ENCODE results near the gene GAB2. TPM values are rescaled to one million over a fixed set of nuclear protein-coding genes. Genes with fewer than 3 reads are reported as not detected.
"Not testable (repeated sequence)": the region's sequence is repeated elsewhere in the genome, so short reads cannot be mapped to it uniquely, and the experiment has no call there.

GAB2 gene
- polyA plus RNA-seq, 3 donors from 2014 or later = 1.0 TPM; not detected in 1

DNA sequence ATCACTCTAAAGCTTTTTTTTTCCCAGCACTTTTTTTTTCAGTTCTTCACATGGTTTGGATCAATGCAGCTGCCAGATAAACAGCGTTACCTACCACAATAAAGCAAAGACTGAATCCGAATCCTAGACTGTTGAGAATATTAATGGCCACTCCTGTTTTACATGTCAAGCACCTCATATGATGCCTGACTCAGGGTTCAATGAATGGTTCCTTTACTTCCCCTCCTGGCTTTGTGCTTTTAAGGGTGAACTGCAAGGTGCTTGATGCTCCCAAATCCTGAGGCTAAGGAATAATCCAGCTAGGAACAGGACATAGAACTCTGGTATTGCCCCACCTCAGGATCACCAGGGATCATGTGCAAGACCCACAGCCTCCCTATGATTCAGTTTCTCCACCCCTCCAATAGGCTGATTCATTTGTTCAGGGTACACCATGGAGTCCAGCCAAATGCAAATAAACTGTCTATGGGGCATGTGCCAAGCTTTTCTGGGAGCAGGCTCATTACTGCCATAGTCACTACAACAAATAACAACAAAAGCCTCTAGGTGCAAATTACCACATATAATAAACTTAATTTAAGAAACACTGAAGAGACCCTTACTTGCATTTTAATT lies 104.3 kb downstream of the GAB2 start:
- no peak overlapping the region for H3K27ac Mint-ChIP-seq
- H3K36me3 Mint-ChIP-seq = no peaks in the 10 kb centered on the region
- H3K27me3 Mint-ChIP-seq (ENCODE audit: low read depth in 3 of 3) = peaks cover 1 to 2% (median 2%) of the 10 kb centered on the region in 3 donors
- no peaks in the 10 kb centered on the region for H3K9me3 Mint-ChIP-seq
- no peak overlapping the region for H3K4me3 Mint-ChIP-seq
- H3K4me1 Mint-ChIP-seq = no peaks in the 10 kb centered on the region
- DNase-seq = no peak

DNA sequence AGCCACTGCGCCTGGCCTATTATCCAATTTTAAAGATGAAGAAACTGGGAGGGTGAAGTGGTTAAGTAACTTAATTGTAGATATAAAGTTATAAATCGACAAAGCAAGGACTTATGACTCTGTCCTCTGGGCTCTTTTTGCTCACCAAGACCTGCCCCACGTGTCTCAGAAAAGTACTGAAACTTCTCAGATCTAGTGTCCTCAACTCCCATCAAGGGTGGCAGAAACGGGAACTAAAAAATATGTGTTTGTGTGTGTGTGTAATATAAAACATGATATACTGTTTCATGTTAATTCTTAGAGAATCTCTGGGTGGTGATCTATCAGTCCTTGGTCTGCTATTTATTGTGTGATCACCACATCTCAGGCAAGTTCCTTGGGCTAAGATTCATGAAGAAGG lies 104.9 kb downstream of the GAB2 start:
- no peaks in the 10 kb centered on the region for H3K9me3 Mint-ChIP-seq
- DNase-seq = no peak
- no peak overlapping the region for H3K27ac Mint-ChIP-seq
- no peak overlapping the region for H3K4me3 Mint-ChIP-seq
- peaks cover 1 to 2% (median 2%) of the 10 kb centered on the region in 3 donors for H3K27me3 Mint-ChIP-seq (ENCODE audit: low read depth in 3 of 3)
- H3K36me3 Mint-ChIP-seq = no peaks in the 10 kb centered on the region
- H3K4me1 Mint-ChIP-seq = no peaks in the 10 kb centered on the region

DNA sequence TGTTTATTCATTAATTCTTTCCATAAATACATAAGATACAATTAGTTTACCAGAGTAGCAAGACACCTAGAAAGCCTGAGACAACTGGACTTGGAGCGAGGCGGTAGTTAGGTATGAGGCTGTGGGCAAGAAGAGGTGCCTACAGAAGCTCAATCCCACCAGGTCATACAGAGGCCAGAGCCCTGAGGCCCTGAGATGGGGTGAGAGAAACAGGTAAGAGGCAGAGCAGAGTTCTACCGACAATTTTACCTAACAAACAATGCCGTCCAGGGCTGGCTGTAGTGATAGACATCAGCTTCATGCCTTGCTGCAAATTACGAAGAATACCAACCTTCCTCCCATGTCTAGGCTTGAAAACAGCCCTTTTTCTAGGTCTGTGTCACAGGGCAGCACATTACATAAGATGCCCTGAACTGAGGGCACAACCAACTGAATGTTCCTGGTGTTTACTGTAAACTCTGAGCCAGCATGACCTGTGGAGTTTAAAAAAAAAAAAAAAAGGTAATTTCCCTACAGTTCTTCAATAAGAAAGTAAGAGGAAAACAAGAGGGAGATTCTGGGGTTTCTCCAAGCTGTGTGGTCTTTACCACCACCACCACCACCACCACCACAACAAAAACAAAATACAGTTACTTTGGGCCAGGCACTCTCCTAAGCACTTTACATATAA lies 105.8 kb downstream of the GAB2 start:
- Mint-ChIP-seq H3K27ac (peak overlapping the region in 1 of 6 donors; percentile 28), H3K4me3 (no peak overlapping the region), H3K4me1 (no peaks in the 10 kb centered on the region), H3K36me3 (no peaks in the 10 kb centered on the region), H3K27me3 (ENCODE audit: low read depth in 3 of 3) (peaks cover 0 to 2% (median 1%) of the 10 kb centered on the region in 3 donors), H3K9me3 (no peaks in the 10 kb centered on the region)
- DNase-seq = no peak

DNA sequence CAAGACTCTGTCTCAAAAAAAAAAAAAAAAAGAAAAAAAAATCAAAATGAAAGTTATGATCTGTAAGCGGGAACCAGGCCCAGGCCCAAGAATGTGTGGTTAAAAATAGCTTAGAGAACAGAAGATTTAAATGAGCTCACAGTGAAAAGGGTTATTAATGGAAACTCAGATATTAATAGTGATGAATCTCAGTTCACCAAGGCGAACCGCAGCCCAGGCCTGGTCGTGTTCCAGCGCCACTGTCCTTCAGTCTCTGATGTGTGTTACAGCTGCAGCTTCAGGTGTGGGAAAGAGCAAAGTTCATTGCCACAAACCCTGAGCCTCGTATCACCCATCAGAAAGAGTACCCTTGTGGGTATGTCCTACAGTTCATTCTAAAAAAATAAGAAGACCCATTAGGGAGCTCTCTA lies 107.1 kb downstream of the GAB2 start:
- Mint-ChIP-seq H3K4me1 (no peaks in the 10 kb centered on the region), H3K9me3 (no peaks in the 10 kb centered on the region), H3K27me3 (ENCODE audit: low read depth in 3 of 3) (peaks cover 1 to 2% (median 2%) of the 10 kb centered on the region in 3 donors), H3K27ac (no peak overlapping the region), H3K36me3 (no peaks in the 10 kb centered on the region), H3K4me3 (no peak overlapping the region)
- DNase-seq = no peak

DNA sequence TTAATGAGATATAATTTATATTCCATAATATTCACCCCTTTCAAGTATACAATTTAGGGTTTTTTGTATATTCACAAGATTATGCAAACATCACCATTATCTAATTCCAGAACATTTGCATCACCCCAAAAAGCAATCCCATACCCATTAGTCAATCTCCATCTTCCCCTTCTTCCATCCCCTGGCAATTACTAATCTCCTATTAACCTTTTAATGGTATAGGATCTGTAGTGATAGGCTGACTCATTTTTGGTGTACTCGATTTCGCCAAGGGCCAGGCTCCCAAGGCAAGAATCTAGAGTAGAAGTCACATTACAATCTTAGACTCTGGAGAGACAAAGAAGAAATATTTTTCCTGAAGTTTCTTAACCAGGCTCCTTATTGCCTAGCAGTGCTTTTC lies 113.4 kb downstream of the GAB2 start:
- no peaks in the 10 kb centered on the region for H3K9me3 Mint-ChIP-seq
- no peaks in the 10 kb centered on the region for H3K4me1 Mint-ChIP-seq
- H3K4me3 Mint-ChIP-seq = no peak overlapping the region
- no peaks in the 10 kb centered on the region for H3K36me3 Mint-ChIP-seq
- peaks cover 0 to 2% (median 1%) of the 10 kb centered on the region in 3 donors for H3K27me3 Mint-ChIP-seq (ENCODE audit: low read depth in 3 of 3)
- DNase-seq = no peak
- no peak overlapping the region for H3K27ac Mint-ChIP-seq

DNA sequence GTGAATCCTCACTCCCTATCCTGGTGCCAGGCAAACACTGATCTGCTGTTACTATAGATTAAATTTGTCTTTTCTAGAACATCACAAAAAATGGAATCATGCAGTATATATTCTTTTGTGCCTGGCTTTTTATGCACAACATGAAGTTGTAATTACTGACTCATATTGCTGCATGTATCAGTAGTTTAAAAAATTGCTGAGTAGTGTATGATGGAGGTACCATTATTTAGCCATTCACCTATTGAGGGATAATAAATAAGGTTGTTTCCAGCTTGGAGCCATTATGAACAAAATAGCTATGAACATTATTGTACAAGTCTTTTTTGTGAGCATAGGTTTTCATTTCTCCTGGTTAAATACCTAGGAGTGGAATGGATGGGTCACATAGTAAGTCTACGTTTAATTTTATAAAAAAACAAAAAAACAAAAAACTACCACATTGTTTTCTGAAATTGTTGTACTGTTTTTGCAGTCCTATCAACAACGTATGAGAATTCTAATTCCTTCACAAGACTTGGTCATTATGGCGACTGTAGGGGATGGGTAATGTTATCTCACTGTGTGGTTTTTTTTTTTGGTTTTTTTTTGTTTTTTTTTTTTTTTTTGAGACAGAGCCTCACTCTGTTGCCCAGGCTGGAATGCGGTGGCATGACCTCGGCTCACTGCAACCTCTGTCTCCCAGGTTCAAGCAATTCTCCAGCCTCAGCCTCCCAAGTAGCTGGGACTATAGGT lies 117.3 kb downstream of the GAB2 start:
- no peaks in the 10 kb centered on the region for H3K4me1 Mint-ChIP-seq
- no peak for DNase-seq
- H3K36me3 Mint-ChIP-seq = no peaks in the 10 kb centered on the region
- no peak overlapping the region for H3K27ac Mint-ChIP-seq
- H3K27me3 Mint-ChIP-seq (ENCODE audit: low read depth in 3 of 3) = no peaks in the 10 kb centered on the region
- H3K4me3 Mint-ChIP-seq = no peak overlapping the region
- no peaks in the 10 kb centered on the region for H3K9me3 Mint-ChIP-seq

DNA sequence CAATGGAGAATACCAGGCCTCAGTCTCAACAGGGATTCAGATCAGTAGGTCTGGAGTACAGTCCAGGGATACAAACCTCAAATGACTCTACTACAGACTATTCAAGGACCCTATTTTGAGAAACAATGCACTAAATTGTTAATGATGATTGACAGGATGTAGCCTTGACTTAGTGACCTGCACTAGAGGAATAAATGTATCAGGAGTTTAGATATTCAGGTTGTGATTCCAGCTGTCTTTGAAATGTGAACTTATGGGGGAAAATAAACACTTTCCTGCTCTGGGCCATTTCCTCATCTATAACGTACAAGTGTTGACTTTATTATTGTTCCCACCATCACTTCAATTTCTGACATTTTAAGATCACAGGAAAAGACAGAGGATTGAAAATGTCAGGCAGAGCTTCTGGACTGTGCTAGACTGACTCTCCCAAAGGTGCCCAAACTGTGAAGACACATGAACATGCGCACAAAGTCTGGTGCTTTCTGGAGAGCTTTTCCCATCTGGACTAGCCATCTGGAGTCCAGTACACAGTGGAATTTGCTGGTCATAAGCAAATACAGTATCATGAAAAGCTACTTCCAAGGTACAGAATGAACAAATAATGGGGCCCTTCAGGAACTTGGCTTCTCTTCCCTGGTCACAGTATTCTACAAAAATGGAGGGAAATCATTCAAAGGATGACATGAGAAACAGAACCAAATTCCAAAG lies 118.5 kb downstream of the GAB2 start:
- DNase-seq = no peak
- no peak overlapping the region for H3K4me3 Mint-ChIP-seq
- H3K27ac Mint-ChIP-seq = no peak overlapping the region
- no peaks in the 10 kb centered on the region for H3K36me3 Mint-ChIP-seq
- no peaks in the 10 kb centered on the region for H3K9me3 Mint-ChIP-seq
- no peaks in the 10 kb centered on the region for H3K27me3 Mint-ChIP-seq (ENCODE audit: low read depth in 3 of 3)
- H3K4me1 Mint-ChIP-seq = no peaks in the 10 kb centered on the region

DNA sequence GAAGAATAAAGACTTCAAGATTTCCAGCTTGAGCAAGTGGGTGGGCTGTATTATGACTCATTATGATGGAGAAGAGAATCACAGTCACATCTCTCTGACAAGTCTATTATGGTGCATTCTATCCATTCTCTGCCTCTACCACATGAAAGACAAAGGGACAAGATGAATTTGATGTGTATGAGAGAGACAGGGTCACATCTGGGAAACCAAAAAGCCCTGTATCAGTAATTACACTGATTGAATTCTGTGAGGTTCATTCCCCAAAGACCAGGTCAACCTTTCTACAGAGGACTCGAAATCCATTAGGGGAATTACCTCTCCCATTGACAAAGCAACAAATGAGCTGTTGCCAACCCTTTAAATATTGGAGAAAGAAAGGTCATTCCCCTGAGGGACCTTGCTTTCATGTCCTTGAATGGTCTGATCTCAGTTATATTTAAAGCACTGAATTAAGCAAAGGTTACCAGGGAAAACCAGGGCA lies 119.3 kb downstream of the GAB2 start:
- no peaks in the 10 kb centered on the region for H3K4me1 Mint-ChIP-seq
- H3K36me3 Mint-ChIP-seq = no peaks in the 10 kb centered on the region
- H3K27ac Mint-ChIP-seq = no peak overlapping the region
- no peak overlapping the region for H3K4me3 Mint-ChIP-seq
- peaks cover 0 to 1% (median 0%) of the 10 kb centered on the region in 6 donors for H3K9me3 Mint-ChIP-seq
- no peaks in the 10 kb centered on the region for H3K27me3 Mint-ChIP-seq (ENCODE audit: low read depth in 3 of 3)
- DNase-seq = no peak

DNA sequence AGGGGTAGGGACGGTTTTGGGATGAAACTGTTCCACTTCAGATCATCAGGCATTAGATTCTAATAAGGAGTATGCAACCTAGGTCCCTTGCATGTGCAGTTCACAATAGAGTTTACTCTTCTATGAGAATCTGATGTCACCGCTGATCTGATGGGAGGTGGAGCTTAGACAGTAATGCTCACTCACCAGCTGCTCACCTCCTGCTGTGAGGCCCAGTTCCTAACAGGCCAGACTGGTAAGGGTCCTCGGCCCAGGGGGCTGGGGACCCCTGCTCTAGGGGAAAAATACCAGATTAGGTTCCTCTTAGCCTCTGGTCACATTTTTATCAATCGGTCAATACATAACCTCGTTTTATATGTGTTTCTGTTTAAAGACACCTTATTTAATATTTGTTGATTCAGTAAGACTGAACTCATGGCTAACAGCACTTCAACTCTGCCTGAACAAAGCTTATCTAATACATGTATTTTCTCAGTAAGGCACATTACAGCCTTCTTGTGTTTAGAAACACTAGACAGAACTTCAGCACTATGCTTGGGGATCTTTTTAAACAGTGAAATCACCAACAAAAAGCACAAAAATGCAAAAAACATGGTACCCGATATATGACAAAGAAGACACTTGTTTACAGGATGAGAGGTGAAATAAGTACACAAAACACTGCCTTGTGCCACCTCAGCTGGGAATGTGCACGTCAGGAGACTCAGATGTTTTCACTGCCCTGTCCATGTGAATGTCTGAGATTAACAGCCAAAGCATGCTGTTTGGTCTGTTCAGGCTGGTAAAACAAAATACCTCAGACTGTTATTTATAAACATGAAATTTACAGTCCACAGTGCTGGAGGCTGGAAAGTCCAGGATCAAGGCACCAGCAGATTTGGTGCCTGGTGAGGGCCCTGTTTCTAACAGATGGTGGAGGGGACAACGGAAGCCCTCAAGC lies 121.4 kb downstream of the GAB2 start:
- Mint-ChIP-seq H3K4me3 (no peak overlapping the region), H3K4me1 (peaks cover 0 to 1% of the 10 kb centered on the region in 2 donors), H3K9me3 (peaks cover 0 to 1% (median 0%) of the 10 kb centered on the region in 6 donors), H3K36me3 (no peaks in the 10 kb centered on the region), H3K27me3 (ENCODE audit: low read depth in 3 of 3) (no peaks in the 10 kb centered on the region), H3K27ac (no peak overlapping the region)
- no peak for DNase-seq

DNA sequence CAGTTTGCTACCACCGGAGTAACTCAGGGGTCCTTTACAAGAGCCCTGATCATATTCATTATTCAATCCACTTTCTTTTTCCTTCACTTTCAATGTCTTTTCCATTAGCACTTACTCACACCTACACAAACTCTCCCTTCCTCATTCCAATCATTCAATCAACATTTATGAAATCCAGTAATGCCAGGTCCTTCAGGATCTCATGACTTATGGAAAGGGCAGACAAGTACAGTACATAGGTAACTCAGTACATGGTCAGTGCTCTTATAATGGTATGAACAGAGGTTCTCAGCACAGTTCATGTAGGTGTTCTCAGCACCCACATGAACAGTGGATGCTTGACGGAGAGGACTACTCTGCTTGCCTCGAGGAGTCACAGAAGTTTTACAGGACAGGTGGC lies 122.3 kb downstream of the GAB2 start:
- peaks cover 0 to 1% (median 0%) of the 10 kb centered on the region in 6 donors for H3K9me3 Mint-ChIP-seq
- no peaks in the 10 kb centered on the region for H3K27me3 Mint-ChIP-seq (ENCODE audit: low read depth in 3 of 3)
- H3K27ac Mint-ChIP-seq = no peak overlapping the region
- no peaks in the 10 kb centered on the region for H3K36me3 Mint-ChIP-seq
- no peak overlapping the region for H3K4me3 Mint-ChIP-seq
- no peak for DNase-seq
- H3K4me1 Mint-ChIP-seq = peaks cover 0 to 1% of the 10 kb centered on the region in 2 donors

DNA sequence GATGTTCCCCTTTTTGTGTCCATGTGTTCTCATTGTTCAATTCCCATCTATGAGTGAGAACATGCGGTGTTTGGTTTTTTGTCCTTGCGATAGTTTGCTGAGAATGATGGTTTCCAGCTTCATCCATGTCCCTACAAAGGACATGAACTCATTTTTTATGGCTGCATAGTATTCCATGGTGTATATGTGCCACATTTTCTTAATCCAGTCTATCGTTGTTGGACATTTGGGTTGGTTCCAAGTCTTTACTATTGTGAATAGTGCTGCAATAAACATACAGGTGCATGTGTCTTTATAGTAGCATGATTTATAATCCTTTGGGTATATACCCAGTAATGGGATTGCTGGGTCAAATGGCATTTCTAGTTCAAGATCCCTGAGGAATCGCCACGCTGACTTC lies 123.5 kb downstream of the GAB2 start:
- H3K27me3 Mint-ChIP-seq (ENCODE audit: low read depth in 3 of 3); H3K9me3 Mint-ChIP-seq; H3K4me3 Mint-ChIP-seq; H3K4me1 Mint-ChIP-seq; H3K27ac Mint-ChIP-seq; DNase-seq; H3K36me3 Mint-ChIP-seq: not testable (repeated sequence)

DNA sequence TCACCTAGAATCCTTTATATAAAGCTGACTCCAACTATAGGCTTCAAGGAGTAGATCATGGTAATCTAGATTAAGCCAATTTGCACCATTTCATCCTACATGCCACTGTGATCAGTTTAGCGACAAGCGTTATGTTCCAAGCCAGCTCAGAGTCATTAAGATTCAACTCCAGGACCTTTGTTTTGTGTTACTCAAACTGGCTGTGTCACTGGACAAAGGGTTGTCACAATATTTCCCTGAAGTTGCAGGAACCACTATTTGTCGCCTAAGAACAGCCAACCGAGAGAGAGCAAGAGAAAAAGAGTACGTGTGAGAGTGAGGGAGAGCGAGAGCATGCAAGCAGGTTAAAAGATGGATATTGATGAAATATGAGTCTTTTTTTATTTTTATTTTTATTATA lies 124.1 kb downstream of the GAB2 start:
- Mint-ChIP-seq H3K36me3 (no peaks in the 10 kb centered on the region), H3K27ac (no peak overlapping the region)

More for the DNA sequence above, 124.1 kb downstream of the GAB2 start:
- Mint-ChIP-seq H3K9me3 (peaks cover 0 to 1% (median 0%) of the 10 kb centered on the region in 6 donors), H3K4me3 (no peak overlapping the region), H3K4me1 (peaks cover 1 to 8% of the 10 kb centered on the region in 2 donors), H3K27me3 (ENCODE audit: low read depth in 3 of 3) (peaks cover 2 to 3% (median 3%) of the 10 kb centered on the region in 3 donors)
- no peak for DNase-seq

All from immature natural killer cell (primary cell).